Measurements from ENCODE around the gene C9orf50. TPM values are rescaled to one million over a fixed set of nuclear protein-coding genes. Genes with fewer than 3 reads are reported as not detected.

C9orf50 gene
- total and polyA plus RNA-seq, 2 donors (not counting 3 experiments of a cell fraction or from before 2014, with no cell fraction given), result not detected

DNA sequence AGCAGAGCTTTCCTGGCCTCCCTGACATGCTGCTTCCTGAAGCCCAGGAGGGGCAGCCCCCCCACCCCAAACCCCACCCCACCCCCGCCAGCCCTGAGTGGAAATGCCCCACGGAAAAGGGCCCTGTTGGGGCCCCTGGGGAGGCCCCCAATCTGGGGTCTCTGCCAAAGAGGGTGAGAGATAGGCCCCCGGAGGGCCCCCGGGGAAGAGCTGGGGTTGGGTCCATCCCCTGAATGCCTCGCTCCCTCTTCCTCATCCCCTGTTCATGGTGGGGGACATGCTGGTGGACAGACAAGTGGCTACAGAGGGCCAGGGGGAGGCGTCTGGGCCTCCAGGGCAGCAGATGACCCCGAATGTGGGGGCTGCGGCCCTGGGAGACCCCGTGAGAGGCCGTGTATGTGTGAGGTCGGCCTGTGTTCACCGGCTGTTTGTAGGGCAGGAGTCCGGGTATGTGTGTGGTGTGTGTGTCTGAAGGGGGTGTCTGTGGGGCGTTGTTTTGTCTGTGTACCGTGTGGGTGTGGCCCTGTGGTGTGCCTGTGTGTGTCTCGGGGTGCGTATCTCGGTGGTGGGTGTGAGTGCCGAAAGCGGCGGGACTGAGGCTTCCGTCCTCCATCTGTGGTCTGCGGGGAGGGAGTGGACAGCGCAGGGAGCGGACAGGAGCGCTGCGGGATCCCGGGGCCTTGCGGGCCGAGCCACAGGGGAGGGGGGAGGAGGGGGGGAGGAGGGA is 11.3 kb downstream of the C9orf50 start:
- peaks cover 0 to 5% of the 10 kb centered on the region in 2 experiments for H3K27me3 ChIP-seq (ENCODE audit: control insufficient read depth in 2 of 2, insufficient read depth in 2 of 2, low read length in 2 of 2)
- no peak overlapping the region for H3K27ac ChIP-seq (ENCODE audit: insufficient read depth, low read depth, low read length)
- H3K79me2 ChIP-seq (ENCODE audit: control insufficient read depth, insufficient read depth, low read length), result no peaks in the 10 kb centered on the region
- no peaks in the 10 kb centered on the region for H4K20me1 ChIP-seq (replicated peaks; ENCODE audit: control insufficient read depth, extremely low read depth, insufficient read depth, low read length)
- no peak overlapping the region for H3K4me2 ChIP-seq (ENCODE audit: insufficient read depth, low read length)
- ChIA-PET POLR2A (interaction anchor here (1.5 kb wide), 1 partner anchor 470 kb away, joined by 4 read pairs; no protein-coding TSS in a partner anchor), CTCF (interaction anchor here (1.0 to 7.0 kb wide), 4 partner anchors 437 to 478 kb away, joined by 3 to 100 read pairs (median 18); no protein-coding TSS in a partner anchor)
- H3K9me3 ChIP-seq (replicated peaks; ENCODE audit: control insufficient read depth, insufficient read depth, low read length), result no peaks in the 10 kb centered on the region
- H3K4me1 ChIP-seq (ENCODE audit: control insufficient read depth, extremely low read depth, insufficient read depth, low read length), result peaks cover 14% of the 10 kb centered on the region
- BruUV-seq (replicated peaks), result no TSS peak
- H3K4me3 ChIP-seq (replicated peaks in 1 of 3; ENCODE audit: insufficient read depth in 1 of 3, low read depth in 1 of 3, low read length in 3 of 3), result no peak overlapping the region
- FAIRE-seq (no peak), DNase-seq (ENCODE audit: low read depth, low spot score) (no peak)
- intact Hi-C loops (cut with micrococcal nuclease) (loop anchor here (1.0 to 10.0 kb wide), 7 partner anchors 121 to 605 kb away; no protein-coding TSS in a partner anchor), dilution Hi-C loops (cut with MboI; ENCODE audit: extremely low pct_ligation_motif_present, low sequenced_read_pairs) (no loop called here)
- TF ChIP-seq EZH2 (IDR thresholded peaks at IDR 0.05; ENCODE audit: borderline replicate concordance, low read depth, low read length, severe bottlenecking) (no peak), CTCF (IDR thresholded peaks at IDR 0.05; ENCODE audit: extremely low read depth in 1 of 2, insufficient read depth in 1 of 2, low read depth in 1 of 2, low read length in 2 of 2) (no peak), POLR2AphosphoS5 (IDR thresholded peaks at IDR 0.05; ENCODE audit: insufficient read depth, low read depth, low read length) (no peak)
- no peaks in the 10 kb centered on the region for H3K36me3 ChIP-seq (ENCODE audit: control insufficient read depth in 2 of 2, extremely low read depth in 1 of 2, insufficient read depth in 2 of 2, low read length in 2 of 2)
- H3K9me1 ChIP-seq (replicated peaks; ENCODE audit: control insufficient read depth, extremely low read depth, insufficient read depth, low read length), result no peaks in the 10 kb centered on the region
- peak overlapping the region; percentile 78 for H2AFZ ChIP-seq (ENCODE audit: low read depth, low read length)
- H3K9ac ChIP-seq (replicated peaks; ENCODE audit: extremely low read depth, insufficient read depth, low read length), result no peak overlapping the region
